ENCODE results near the gene NOL6. TPM values are rescaled to one million over a fixed set of nuclear protein-coding genes. Genes with fewer than 3 reads are reported as not detected.
A peak's percentile ranks its signal among the peaks of the same experiment; 100 is the strongest.
"Not testable (repeated sequence)": the region's sequence is repeated elsewhere in the genome, so short reads cannot be mapped to it uniquely, and the experiment has no call there.

Gene NOL6
- polyA plus RNA-seq, 1 donor (not counting 4 experiments of a cell fraction or from before 2014, with no cell fraction given) = 63.6 TPM

GRCh38 chr9:33511184-33511517 is 37.4 kb upstream of the NOL6 start:
- H3K36me3 ChIP-seq (ENCODE audit: control insufficient read depth in 2 of 2, extremely low read depth in 1 of 2, insufficient read depth in 2 of 2, low read length in 2 of 2); dilution Hi-C loops (cut with MboI; ENCODE audit: extremely low pct_ligation_motif_present, low sequenced_read_pairs); H3K9me1 ChIP-seq (ENCODE audit: control insufficient read depth, extremely low read depth, insufficient read depth, low read length); H3K9me3 ChIP-seq (ENCODE audit: control insufficient read depth, low read depth, low read length); H3K27me3 ChIP-seq (ENCODE audit: control insufficient read depth, extremely low read depth, insufficient read depth, low read length); H3K79me2 ChIP-seq (ENCODE audit: control insufficient read depth, insufficient read depth, low read length); H4K20me1 ChIP-seq (ENCODE audit: control insufficient read depth, extremely low read depth, insufficient read depth, low read length); DNase-seq (ENCODE audit: low read depth, low spot score); FAIRE-seq: not testable (repeated sequence)
- peak overlapping the region; percentile 53 to 78 (median 75) for H3K4me3 ChIP-seq (ENCODE audit: control insufficient read depth in 2 of 3, extremely low read depth in 1 of 3, insufficient read depth in 2 of 3, low read depth in 1 of 3, low read length in 3 of 3)
- H3K9ac ChIP-seq (ENCODE audit: control insufficient read depth, extremely low read depth, insufficient read depth, low read length) = peak overlapping the region; percentile 96
- H3K4me1 ChIP-seq (ENCODE audit: control insufficient read depth, extremely low read depth, insufficient read depth, low read length) = peaks cover 33% of the 10 kb centered on the region
- peak overlapping the region; percentile 93 for H3K4me2 ChIP-seq (ENCODE audit: control insufficient read depth, extremely low read depth, insufficient read depth, low read depth, low read length)
- peak overlapping the region; percentile 94 for H3K27ac ChIP-seq (ENCODE audit: control insufficient read depth, insufficient read depth, low read length)
- peak overlapping the region; percentile 99 for H2AFZ ChIP-seq (ENCODE audit: control insufficient read depth, low read length)

GRCh38 chr9:33510262-33511183 is 36.8 kb upstream of the NOL6 start:
- FAIRE-seq = peak; percentile 17
- Histone ChIP-seq H3K4me1 (ENCODE audit: control insufficient read depth, extremely low read depth, insufficient read depth, low read length) (peaks cover 30% of the 10 kb centered on the region), H3K36me3 (ENCODE audit: control insufficient read depth in 2 of 2, extremely low read depth in 1 of 2, insufficient read depth in 2 of 2, low read length in 2 of 2) (no peaks in the 10 kb centered on the region), H4K20me1 (ENCODE audit: control insufficient read depth, extremely low read depth, insufficient read depth, low read length) (no peaks in the 10 kb centered on the region), H3K9ac (ENCODE audit: control insufficient read depth, extremely low read depth, insufficient read depth, low read length) (peak overlapping the region; percentile 96), H3K4me2 (ENCODE audit: control insufficient read depth, extremely low read depth, insufficient read depth, low read depth, low read length) (peak overlapping the region; percentile 93), H2AFZ (ENCODE audit: control insufficient read depth, low read length) (peak overlapping the region; percentile 99), H3K9me1 (ENCODE audit: control insufficient read depth, extremely low read depth, insufficient read depth, low read length) (no peaks in the 10 kb centered on the region), H3K27ac (ENCODE audit: control insufficient read depth, insufficient read depth, low read length) (peak overlapping the region; percentile 94), H3K9me3 (ENCODE audit: control insufficient read depth, low read depth, low read length) (no peaks in the 10 kb centered on the region), H3K27me3 (ENCODE audit: control insufficient read depth, extremely low read depth, insufficient read depth, low read length) (no peaks in the 10 kb centered on the region), H3K4me3 (ENCODE audit: control insufficient read depth in 2 of 3, extremely low read depth in 1 of 3, insufficient read depth in 2 of 3, low read depth in 1 of 3, low read length in 3 of 3) (peak overlapping the region; percentile 53 to 78 (median 75)), H3K79me2 (ENCODE audit: control insufficient read depth, insufficient read depth, low read length) (no peaks in the 10 kb centered on the region)
- dilution Hi-C loops (cut with MboI; ENCODE audit: extremely low pct_ligation_motif_present, low sequenced_read_pairs) = no loop called here
- no peak for DNase-seq (ENCODE audit: low read depth, low spot score)
- TF ChIP-seq, protein P1, sequence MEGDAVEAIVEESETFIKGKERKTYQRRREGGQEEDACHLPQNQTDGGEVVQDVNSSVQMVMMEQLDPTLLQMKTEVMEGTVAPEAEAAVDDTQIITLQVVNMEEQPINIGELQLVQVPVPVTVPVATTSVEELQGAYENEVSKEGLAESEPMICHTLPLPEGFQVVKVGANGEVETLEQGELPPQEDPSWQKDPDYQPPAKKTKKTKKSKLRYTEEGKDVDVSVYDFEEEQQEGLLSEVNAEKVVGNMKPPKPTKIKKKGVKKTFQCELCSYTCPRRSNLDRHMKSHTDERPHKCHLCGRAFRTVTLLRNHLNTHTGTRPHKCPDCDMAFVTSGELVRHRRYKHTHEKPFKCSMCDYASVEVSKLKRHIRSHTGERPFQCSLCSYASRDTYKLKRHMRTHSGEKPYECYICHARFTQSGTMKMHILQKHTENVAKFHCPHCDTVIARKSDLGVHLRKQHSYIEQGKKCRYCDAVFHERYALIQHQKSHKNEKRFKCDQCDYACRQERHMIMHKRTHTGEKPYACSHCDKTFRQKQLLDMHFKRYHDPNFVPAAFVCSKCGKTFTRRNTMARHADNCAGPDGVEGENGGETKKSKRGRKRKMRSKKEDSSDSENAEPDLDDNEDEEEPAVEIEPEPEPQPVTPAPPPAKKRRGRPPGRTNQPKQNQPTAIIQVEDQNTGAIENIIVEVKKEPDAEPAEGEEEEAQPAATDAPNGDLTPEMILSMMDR (optimal IDR thresholded peaks at IDR 0.05 in 1 of 3, IDR thresholded peaks at IDR 0.05 in 1 of 3, conservative IDR thresholded peaks at IDR 0.05 in 1 of 3; ENCODE audit: extremely low read depth in 1 of 3, insufficient read depth in 2 of 3, low read length in 3 of 3) = no peak
- no peak for TF ChIP-seq EZH2 (IDR thresholded peaks at IDR 0.05; ENCODE audit: low read length)
